ENCODE results near the gene MARCHF6. TPM values are rescaled to one million over a fixed set of nuclear protein-coding genes. Genes with fewer than 3 reads are reported as not detected.
A peak's percentile ranks its signal among the peaks of the same experiment; 100 is the strongest.

The MARCHF6 gene
- total and polyA plus RNA-seq, 2 of the 8 experiments (the other 6 are each of a cell fraction or from before 2014, with no cell fraction given): 93.1 to 118 TPM

DNA sequence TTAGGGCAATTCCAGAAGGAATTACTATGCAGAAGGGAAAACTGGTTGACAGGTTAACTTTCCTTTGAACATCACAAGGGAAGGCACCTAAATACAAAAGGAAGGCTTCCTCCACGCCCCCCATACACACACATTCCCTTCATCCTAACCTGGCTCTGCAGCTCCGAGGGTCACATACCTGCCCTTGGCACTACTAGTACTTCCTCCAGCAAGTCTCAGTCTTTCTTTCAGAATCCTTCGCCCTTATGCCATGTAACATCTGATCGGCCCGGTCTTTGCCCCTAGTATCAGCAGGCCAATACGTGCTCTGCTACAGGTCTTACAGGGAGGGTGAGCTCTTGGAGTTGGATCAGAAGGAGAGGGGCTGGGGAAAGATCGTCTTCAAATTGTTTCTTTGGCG lies 1.6 kb upstream of the MARCHF6 start:
- Histone ChIP-seq H3K79me2 (ENCODE audit: control insufficient read depth in 1 of 2, insufficient read depth in 2 of 2, low read length in 2 of 2) (peaks cover 6 to 27% of the 10 kb centered on the region in 2 experiments; a peak in 3 of 4 replicates), H3K23ac (ENCODE audit: insufficient read length) (no peak overlapping the region), H3K9me3 (ENCODE audit: insufficient read depth in 2 of 2, low read depth in 1 of 2, low read length in 1 of 2) (no peaks in the 10 kb centered on the region), H4K8ac (ENCODE audit: extremely low read depth, insufficient read depth, low read length) (no peak overlapping the region), H2BK15ac (ENCODE audit: low read length) (no peak overlapping the region), H2BK20ac (ENCODE audit: low read length) (no peak overlapping the region), H3K79me1 (ENCODE audit: low read depth, low read length) (no peaks in the 10 kb centered on the region), H2BK12ac (ENCODE audit: low read depth, low read length) (peak overlapping the region; percentile 51; the same call in 1 of the 2 replicates), H4K5ac (ENCODE audit: insufficient read length, low read depth, low read length) (no peak overlapping the region), H3K4me2 (ENCODE audit: insufficient read depth in 1 of 2, low read depth in 2 of 2, low read length in 2 of 2) (peak overlapping the region; percentile 82 to 86), H3K27ac (ENCODE audit: low read depth, low read length) (no peak overlapping the region), H3K14ac (ENCODE audit: insufficient read length) (no peak overlapping the region), H3K9ac (replicated peaks in 1 of 4; ENCODE audit: extremely low read depth in 1 of 4, low read depth in 3 of 4, low read length in 3 of 4) (no peak overlapping the region), H4K20me1 (replicated peaks in 1 of 2; ENCODE audit: control insufficient read depth in 1 of 2, insufficient read depth in 2 of 2, low read length in 2 of 2) (no peaks in the 10 kb centered on the region), H3K4me3 (ENCODE audit: extremely low read depth in 1 of 4, insufficient read depth in 2 of 4, low read depth in 3 of 4, low read length in 4 of 4) (peak overlapping the region in 3 of 4 experiments; percentile 88 to 89 (median 89); a peak in 5 of 8 replicates), H2AFZ (ENCODE audit: low read length) (no peak overlapping the region), H2BK5ac (ENCODE audit: low read depth, low read length) (no peak overlapping the region), H3K4me1 (replicated peaks in 1 of 4; ENCODE audit: control insufficient read depth in 3 of 4, insufficient read depth in 4 of 4, low read length in 3 of 4) (peaks cover 2 to 8% (median 4%) of the 10 kb centered on the region in 4 experiments; a peak in 5 of 7 replicates), H3K56ac (replicated peaks; ENCODE audit: insufficient read length, low read depth, low read length) (no peak overlapping the region), H3K4ac (replicated peaks; ENCODE audit: insufficient read length, low read depth, low read length) (no peak overlapping the region), H3K18ac (ENCODE audit: extremely low read depth, low read length) (no peak overlapping the region), H3K27me3 (replicated peaks in 1 of 4; ENCODE audit: control insufficient read depth in 3 of 4, extremely low read depth in 1 of 4, insufficient read depth in 3 of 4, low read length in 3 of 4) (peaks cover 0 to 6% (median under 1%) of the 10 kb centered on the region in 4 experiments; a peak in 1 of 7 replicates), H2AK5ac (ENCODE audit: low read depth, low read length) (peak overlapping the region; percentile 47; the same call in 1 of the 2 replicates), H2BK120ac (replicated peaks; ENCODE audit: low read depth, low read length) (no peak overlapping the region), H4K91ac (replicated peaks; ENCODE audit: insufficient read length, low read length) (no peak overlapping the region), H3K36me3 (ENCODE audit: control insufficient read depth in 2 of 4, insufficient read depth in 4 of 4, low read length in 3 of 4) (no peaks in the 10 kb centered on the region), H3K23me2 (ENCODE audit: low read depth, low read length) (peaks cover 4% of the 10 kb centered on the region; the same call in 1 of the 2 replicates)
- FAIRE-seq (no peak), DNase-seq (ENCODE audit: low read depth in 1 of 2, low spot score in 2 of 2) (no peak)
- 82% methylated on average over 8 of the region's 8 CpGs; no CpG with 5 or more reads in 1 of the 2 experiments for WGBS, 2 experiments (ENCODE audit: extremely low coverage in 1 of 2, insufficient coverage in 1 of 2, insufficient read length in 1 of 2, insufficient replicate concordance in 2 of 2, low coverage in 1 of 2, low lambda C conversion rate in 2 of 2, missing lambda C conversion rate in 1 of 2)
- ChIA-PET POLR2A (ENCODE audit: partially characterized antibody) (interaction anchor here (0.6 to 1.9 kb wide), 3 partner anchors 11 to 99 kb away, joined by 3 to 15 read pairs (median 3); no protein-coding TSS in a partner anchor), CTCF (ENCODE audit: partially characterized antibody) (interaction anchor here (1.0 to 1.4 kb wide), 2 partner anchors 12 to 68 kb away, joined by 3 to 5 read pairs; no protein-coding TSS in a partner anchor)
- TF ChIP-seq CTCF (IDR thresholded peaks at IDR 0.05; ENCODE audit: control extremely low read depth in 1 of 3, insufficient read depth in 1 of 3, low read depth in 1 of 3, low read length in 3 of 3) (no peak), KDM5A (IDR thresholded peaks at IDR 0.05; ENCODE audit: low read length) (no peak), E2F6 (IDR thresholded peaks at IDR 0.05) (no peak), NANOG (IDR thresholded peaks at IDR 0.05; ENCODE audit: insufficient read depth, low read depth, low read length, poor library complexity, severe bottlenecking) (no peak), EGR1 (IDR thresholded peaks at IDR 0.05; ENCODE audit: borderline replicate concordance, low read depth, low read length) (no peak), TEAD4 (IDR thresholded peaks at IDR 0.05; ENCODE audit: low read depth, low read length) (no peak), POLR2A (IDR thresholded peaks at IDR 0.05; ENCODE audit: control extremely low read depth in 1 of 2, low read depth in 2 of 2, low read length in 2 of 2) (no peak; a peak in 1 of 3 replicates), ZNF274 (IDR thresholded peaks at IDR 0.05; ENCODE audit: borderline replicate concordance, extremely low read depth, low read length) (no peak), FOSL1 (IDR thresholded peaks at IDR 0.05; ENCODE audit: insufficient read depth, low read depth, low read length) (no peak), SP1 (IDR thresholded peaks at IDR 0.05; ENCODE audit: low read depth, low read length) (no peak)

Data from H1 (cell line).